ENCODE data around the gene NKD1.

The NKD1 gene

DNA sequence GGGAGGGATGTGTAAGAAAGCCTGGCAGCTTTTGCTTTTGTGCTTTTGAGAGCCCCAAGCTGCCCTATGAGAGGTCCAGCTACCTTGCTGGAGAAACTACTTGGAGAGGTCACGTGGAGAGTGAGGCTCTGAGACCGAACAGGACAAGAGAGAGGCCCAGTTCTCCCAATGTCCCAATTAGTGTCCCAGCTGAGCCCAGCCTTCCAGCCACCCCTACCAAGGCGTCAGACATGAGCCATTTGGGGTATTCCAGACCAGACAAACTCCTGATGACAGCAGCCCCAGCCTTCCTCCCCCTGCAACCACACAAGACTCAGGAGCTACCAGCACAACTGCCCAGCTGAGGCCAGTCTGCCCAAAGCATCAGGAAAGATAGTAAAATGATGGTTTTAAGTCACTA, 35.0 kb downstream of the NKD1 start:
- DNase-seq: no peak

- no peak for DNase-seq
Observed at GRCh38 chr16:50584033-50584722, 36.0 kb downstream of the NKD1 start.

DNA sequence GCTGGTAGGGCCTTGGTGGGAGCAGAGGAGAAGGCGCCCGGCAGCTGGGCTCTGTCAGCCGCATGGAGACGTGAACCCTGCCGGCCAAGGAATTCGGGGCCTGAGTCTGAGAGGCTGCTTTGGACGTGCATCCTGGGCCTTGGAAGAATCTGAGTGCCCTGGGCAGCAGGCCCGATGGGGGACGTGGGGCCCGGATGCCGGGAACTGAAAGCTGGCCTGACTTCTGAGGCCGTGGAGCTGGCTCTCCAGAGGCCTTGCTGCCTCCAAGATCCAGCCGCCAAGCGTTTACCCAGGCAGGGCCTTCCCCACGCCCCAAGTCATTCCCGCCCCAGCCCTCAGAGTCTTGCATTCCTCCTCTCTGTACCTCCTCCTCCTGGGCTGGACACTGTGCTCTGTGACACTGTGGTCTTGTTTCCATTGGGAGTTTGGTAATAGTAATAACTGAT, 37.2 kb downstream of the NKD1 start:
- DNase-seq: no peak

GRCh38 chr16:50587543-50587942, 39.3 kb downstream of the NKD1 start:
- no peak for DNase-seq

DNA sequence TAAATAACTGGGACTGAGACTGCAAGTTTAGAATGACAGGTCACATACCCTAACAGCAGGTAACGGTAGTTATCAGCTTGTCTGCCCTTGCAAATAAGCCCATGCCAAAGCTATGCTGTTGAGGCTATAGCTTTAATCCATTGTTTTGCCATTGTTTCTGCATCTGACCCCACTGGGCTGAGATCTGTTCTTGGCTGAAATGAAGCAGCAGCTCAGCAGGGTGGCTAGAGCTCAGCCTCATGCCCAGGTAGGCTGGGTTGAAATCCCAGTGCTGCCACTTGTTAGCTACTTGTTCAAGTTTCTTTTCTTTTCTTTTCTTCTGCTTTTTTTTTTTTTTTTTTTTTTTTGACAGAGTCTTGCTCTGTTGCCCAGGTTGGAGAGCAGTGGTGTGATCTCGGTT, 40.1 kb downstream of the NKD1 start:
- DNase-seq: no peak

DNA sequence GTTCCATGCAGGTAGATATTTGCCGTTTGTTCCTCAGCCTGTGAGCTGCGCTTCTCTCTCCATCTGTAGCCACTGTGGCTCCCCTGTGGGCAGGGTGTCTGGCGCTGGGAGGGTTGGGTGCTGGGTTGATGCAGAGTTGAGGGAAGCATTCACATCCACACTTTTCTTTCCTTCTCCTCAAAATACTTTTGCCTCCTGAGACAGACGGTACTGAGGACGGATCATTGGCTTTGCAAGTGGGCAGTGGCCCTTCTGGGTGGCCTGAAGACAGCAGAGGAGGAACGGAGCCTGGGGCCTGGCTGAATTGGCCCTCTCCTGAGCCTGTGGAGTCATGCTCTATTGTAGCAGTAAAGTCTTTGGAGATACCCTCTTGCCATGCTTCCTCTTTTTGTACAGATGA, 43.0 kb downstream of the NKD1 start:
- DNase-seq: no peak

DNA sequence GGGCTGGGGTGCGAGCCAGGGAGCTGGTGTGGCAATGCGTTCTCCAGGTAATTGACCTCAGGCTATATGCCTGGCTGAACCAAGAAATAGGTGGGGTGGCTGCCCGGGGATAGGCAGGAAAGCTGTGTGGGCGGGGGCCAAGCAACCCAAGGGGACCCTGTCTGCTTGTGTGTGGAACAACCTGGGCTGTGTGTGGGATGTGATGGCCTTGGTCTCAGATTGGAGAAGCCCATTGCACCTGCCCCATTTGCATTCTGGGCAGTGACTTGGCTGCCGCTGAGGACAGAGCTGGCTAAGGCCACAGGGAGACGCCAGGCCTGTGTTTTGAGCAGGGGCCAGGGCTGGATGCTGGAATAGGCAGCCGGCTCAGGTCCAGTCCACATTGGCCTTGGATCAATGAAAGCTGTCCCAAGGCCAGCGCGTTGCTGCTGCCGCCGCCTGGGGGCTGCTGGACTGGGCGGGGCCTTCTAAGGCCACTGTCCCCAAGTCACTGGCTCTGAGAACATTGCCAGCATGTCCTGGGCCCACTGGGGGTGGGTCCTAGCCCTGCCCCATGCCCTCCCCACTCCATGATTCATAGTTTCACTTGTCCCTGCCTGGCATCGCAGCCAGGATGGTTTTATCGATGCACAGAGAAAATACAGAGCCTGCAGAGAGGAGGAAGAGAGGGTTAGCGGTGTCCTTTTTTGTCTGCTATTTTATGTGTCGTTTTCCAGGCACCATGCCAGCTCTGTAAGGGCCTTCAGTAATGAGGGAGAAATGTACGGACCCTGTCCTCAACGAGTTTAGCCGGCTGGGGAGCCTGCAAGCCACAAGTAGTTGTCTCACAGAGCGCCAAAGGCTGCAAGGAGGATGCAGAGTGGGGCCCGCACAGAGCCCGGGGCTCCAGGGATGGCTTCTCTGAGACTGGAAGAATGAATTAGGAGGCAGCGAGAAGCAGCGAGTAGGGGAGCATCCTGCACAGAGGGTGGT, 43.9 kb downstream of the NKD1 start:
- no peak for DNase-seq

DNA sequence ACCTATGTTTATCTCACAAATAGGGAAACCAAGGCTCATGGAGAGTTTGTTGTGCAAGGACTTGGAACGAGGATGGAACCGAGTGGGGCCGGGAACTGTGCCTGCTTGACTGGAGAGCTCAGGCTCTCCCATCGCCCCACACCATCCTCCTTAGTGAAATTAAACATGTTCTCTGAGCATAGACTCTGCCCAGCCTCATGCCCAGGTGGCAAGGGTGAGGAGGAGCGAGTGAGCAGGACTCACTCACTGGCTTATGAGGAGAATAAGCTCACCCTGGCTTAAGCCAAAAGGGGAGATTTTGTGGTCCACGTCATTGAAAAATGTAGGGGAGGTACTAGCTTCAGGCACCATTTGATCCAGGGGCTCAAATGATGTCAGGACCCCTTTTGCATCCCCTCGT, 44.8 kb downstream of the NKD1 start:
- DNase-seq: no peak

DNA sequence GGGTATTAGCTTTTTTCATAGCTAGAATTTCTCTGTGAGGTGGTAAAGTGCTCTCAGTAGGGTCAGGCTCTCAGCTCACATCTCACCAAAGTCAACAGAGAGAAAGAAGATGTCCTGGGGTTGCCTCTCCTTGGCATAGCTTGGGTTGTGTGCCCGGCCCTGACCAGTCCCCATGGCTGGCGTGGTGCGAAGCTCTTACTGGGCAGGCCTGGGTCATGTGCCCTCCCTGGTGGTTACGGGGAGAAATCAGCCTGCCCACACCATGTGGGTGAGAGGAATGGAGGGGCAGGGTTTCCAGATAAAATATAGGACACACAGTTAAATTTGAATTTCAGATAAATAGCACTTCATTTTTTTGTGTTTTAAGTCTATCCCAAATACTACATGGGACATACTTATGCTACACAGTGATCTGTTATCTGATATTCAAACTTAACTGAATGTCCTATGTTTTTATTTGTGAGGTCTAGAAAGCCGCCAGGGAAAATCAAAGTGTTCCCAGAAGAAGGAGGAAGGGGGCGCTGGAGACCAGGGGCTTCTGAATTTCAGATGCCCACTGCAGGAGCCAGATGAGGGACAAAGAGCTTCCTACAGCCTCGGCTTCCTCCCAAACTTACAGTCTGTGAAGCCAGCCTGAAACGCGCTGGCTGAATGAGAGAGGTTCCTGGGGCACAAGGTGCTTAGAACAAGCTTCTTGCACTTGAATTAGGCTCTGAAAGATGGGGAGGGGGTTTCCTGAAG, 45.4 kb downstream of the NKD1 start:
- DNase-seq: no peak

- DNase-seq: no peak
Observed at GRCh38 chr16:50594308-50595260, 46.4 kb downstream of the NKD1 start.

DNA sequence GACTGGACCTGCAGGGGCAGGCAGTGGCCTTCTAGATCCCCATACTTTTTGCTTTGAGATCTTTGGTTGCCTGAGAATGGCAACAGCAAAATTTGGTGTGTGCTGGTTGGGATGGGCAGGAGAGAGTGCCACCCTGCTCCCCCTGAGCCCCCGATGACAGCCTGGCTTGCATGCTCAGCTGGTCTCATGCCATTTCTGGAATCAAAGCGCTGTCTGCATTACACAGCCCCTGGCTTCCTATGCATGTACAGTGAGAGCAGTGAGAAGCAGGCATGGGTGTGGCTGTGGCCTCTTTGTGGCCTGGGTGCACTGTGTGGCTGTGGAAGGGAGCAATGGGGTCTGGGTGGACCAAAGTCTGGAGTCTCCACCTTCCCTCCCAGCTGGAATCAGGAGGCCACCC, 47.7 kb downstream of the NKD1 start:
- DNase-seq: no peak

DNA sequence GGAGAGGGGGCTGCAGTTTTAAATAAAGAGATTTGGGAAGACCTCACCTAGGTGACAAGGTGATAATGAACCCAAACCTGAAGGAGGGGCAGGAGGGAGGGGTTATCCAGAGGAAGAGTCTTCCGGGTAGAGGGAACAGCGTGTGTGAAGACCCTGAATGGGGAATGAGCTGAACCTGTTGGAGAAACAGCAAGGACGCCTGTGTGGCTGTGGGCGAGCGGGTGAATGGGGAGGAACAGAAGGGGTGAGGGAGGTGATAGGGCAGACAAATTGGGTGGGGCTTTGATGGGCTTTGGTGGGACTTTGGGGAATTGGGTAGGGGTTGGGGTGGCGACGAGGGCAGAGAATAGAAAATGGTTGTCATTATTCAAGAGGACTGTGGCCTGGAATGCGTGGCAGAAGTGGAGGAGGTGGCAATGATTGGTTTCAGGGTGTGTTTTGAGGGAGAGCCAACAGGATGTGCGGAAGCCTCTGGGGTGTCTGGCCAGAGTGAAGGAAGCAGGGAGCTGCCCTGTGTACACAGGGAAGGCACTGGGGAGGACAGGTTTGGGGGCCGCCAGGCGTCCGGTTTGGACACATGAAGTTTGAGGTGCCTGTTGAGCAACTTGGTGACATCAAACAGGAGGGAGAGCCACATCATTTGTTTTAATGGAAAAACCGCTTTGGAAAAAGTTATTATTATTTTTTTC, 48.7 kb downstream of the NKD1 start:
- no peak for DNase-seq

- DNase-seq: no peak
Observed at GRCh38 chr16:50597563-50598255, 49.5 kb downstream of the NKD1 start.

DNA sequence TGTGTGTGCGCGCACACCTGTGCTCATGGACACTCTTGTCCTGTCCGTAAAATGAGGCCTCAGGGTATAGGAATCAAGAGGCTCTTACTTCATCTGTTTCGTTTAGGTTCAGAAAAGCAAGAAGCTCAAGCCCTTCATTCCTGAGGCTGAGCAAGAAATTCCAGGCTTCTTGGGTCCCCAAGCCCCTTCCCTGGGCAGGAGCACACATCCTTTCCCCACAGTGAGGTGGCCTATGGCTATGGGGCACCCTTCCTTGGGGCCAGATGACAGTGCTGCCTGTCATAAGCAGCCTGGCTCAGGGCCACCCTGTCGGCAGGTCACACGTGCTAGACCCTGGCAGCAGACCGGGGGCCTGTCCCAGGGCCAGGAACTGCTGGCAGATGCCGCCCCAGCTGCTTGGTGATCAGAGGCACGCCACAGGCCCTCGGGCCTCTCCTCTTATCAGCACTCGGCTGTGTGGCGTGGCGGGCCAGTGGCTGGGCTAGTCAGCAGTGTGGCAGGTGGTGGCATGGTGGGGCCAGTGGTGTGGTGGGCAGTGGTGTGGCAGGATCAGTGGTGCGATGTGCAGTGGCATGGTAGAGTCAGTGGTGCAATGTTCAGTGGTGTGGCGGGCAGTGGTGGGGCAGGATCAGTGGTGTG, 50.2 kb downstream of the NKD1 start:
- no peak for DNase-seq

- DNase-seq: no peak
Observed at GRCh38 chr16:50598936-50599361, 50.8 kb downstream of the NKD1 start.

DNA sequence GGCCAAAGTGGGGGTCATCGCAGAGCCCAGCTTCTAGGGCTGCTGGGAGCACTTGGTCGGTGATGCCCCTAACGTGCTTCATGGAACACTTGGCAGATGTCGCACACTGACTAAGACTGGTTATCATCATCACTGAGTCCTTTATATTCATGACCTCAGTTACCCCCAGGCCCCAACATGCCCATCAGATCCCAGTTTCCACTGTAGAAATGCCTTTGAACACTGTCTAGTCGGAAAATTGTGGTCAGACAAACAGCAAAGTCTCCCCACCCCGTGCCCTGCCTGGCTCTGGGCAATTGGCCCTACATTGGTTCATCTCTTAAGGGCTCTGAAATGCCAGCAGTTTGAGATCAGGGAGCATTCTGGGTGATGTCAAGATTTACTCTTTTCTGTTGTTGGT, 51.3 kb downstream of the NKD1 start:
- no peak for DNase-seq

GRCh38 chr16:50600582-50601283, 52.5 kb downstream of the NKD1 start:
- no peak for DNase-seq

DNA sequence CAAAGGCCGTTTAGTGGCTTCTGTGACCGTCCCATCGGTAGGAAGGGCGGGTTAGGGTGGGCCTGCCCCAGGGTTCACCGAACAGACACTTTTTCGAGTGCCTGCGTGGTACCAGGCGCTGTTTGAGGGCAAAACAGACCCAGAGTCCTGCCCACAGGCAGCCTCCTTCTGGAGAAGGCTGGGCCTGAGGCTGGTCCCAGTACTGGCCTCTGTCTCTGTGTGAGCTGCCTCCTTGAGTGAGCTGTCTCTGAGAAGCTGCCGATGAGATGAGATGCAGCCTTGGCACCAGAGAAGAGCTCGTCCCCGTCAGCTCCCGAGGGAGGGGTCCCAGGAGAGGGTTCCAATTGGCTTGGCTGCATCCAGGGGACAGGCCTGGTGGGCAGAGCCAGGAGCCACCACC, 53.1 kb downstream of the NKD1 start:
- no peak for DNase-seq

- no peak for DNase-seq
Observed at GRCh38 chr16:50602126-50602525, 53.9 kb downstream of the NKD1 start.

Data from SW 1271 (cell line).